ENCODE results near the gene FAM171A2.
A peak's percentile ranks its signal among the peaks of the same experiment; 100 is the strongest.
"Not testable (repeated sequence)": the region's sequence is repeated elsewhere in the genome, so short reads cannot be mapped to it uniquely, and the experiment has no call there.

FAM171A2 gene

GRCh38 chr17:44384823-44385286 lies 21.2 kb upstream of the FAM171A2 start:
- no peak for DNase-seq (ENCODE audit: low read depth, low spot score)

GRCh38 chr17:44384281-44384822 lies 20.7 kb upstream of the FAM171A2 start:
- DNase-seq (ENCODE audit: low read depth, low spot score), result no peak

More at GRCh38 chr17:44384823-44385286, 21.2 kb upstream of the FAM171A2 start:
- H3K4me3 ChIP-seq (ENCODE audit: low read length), result peak overlapping the region; percentile 61

GRCh38 chr17:44383861-44384260 lies 20.2 kb upstream of the FAM171A2 start:
- H3K4me3 ChIP-seq (ENCODE audit: low read length), result no peak overlapping the region
- no peak for DNase-seq (ENCODE audit: low read depth, low spot score)

More at GRCh38 chr17:44384281-44384822, 20.7 kb upstream of the FAM171A2 start:
- H3K4me3 ChIP-seq (ENCODE audit: low read length), result no peak overlapping the region

GRCh38 chr17:44383363-44383762 lies 19.7 kb upstream of the FAM171A2 start:
- DNase-seq (ENCODE audit: low read depth, low spot score), result no peak
- H3K4me3 ChIP-seq (ENCODE audit: low read length), result no peak overlapping the region

- DNase-seq (ENCODE audit: low read depth, low spot score), result no peak
- H3K4me3 ChIP-seq (ENCODE audit: low read length), result no peak overlapping the region
Measured at GRCh38 chr17:44382917-44383316, 19.3 kb upstream of the FAM171A2 start.

- no peak overlapping the region for H3K4me3 ChIP-seq (ENCODE audit: low read length)
- DNase-seq (ENCODE audit: low read depth, low spot score), result no peak
Measured at GRCh38 chr17:44381810-44382305, 18.2 kb upstream of the FAM171A2 start.

GRCh38 chr17:44380767-44381166 lies 17.1 kb upstream of the FAM171A2 start:
- DNase-seq (ENCODE audit: low read depth, low spot score), result no peak
- no peak overlapping the region for H3K4me3 ChIP-seq (ENCODE audit: low read length)

GRCh38 chr17:44379887-44380286 lies 16.2 kb upstream of the FAM171A2 start:
- no peak for DNase-seq (ENCODE audit: low read depth, low spot score)

GRCh38 chr17:44378171-44378705 lies 14.6 kb upstream of the FAM171A2 start:
- no peak for DNase-seq (ENCODE audit: low read depth, low spot score)
- H3K4me3 ChIP-seq (ENCODE audit: low read length), result no peak overlapping the region

More at GRCh38 chr17:44379887-44380286, 16.2 kb upstream of the FAM171A2 start:
- H3K4me3 ChIP-seq (ENCODE audit: low read length), result no peak overlapping the region

- no peak overlapping the region for H3K4me3 ChIP-seq (ENCODE audit: low read length)
- DNase-seq (ENCODE audit: low read depth, low spot score), result no peak
Measured at GRCh38 chr17:44376779-44377178, 13.1 kb upstream of the FAM171A2 start.

- no peak overlapping the region for H3K4me3 ChIP-seq (ENCODE audit: low read length)
- DNase-seq (ENCODE audit: low read depth, low spot score), result no peak
Measured at GRCh38 chr17:44376124-44376523, 12.5 kb upstream of the FAM171A2 start.

- no peak overlapping the region for H3K4me3 ChIP-seq (ENCODE audit: low read length)
- DNase-seq (ENCODE audit: low read depth, low spot score), result no peak
Measured at GRCh38 chr17:44375196-44376017, 11.8 kb upstream of the FAM171A2 start.

GRCh38 chr17:44374306-44375195 lies 10.9 kb upstream of the FAM171A2 start:
- DNase-seq (ENCODE audit: low read depth, low spot score), result no peak
- no peak overlapping the region for H3K4me3 ChIP-seq (ENCODE audit: low read length)

GRCh38 chr17:44372036-44372435 lies 8.4 kb upstream of the FAM171A2 start:
- DNase-seq (ENCODE audit: low read depth, low spot score), result no peak
- no peak overlapping the region for H3K4me3 ChIP-seq (ENCODE audit: low read length)

GRCh38 chr17:44369414-44370023 lies 5.9 kb upstream of the FAM171A2 start:
- not testable (repeated sequence) for DNase-seq (ENCODE audit: low read depth, low spot score)

GRCh38 chr17:44368391-44369243 lies 5.0 kb upstream of the FAM171A2 start:
- not testable (repeated sequence) for H3K4me3 ChIP-seq (ENCODE audit: low read length); DNase-seq (ENCODE audit: low read depth, low spot score)

More at GRCh38 chr17:44369414-44370023, 5.9 kb upstream of the FAM171A2 start:
- not testable (repeated sequence) for H3K4me3 ChIP-seq (ENCODE audit: low read length)

- no peak overlapping the region for H3K4me3 ChIP-seq (ENCODE audit: low read length)
- DNase-seq (ENCODE audit: low read depth, low spot score), result no peak
Measured at GRCh38 chr17:44367231-44367979, 3.8 kb upstream of the FAM171A2 start.
